Endodermal cell (in vitro differentiated cells): ENCODE results near the gene PRKAR1A. TPM values are rescaled to one million over a fixed set of nuclear protein-coding genes. Genes with fewer than 3 reads are reported as not detected.

Experiments used
- DNase-seq: peaks from one replicate; pipeline ENCODE4 v3.0.0-alpha.2; 2017
- H3K27ac ChIP-seq: 2 replicates; pipeline ENCODE4 v1.5.1; 2013; ENCODE audit warnings: mild to moderate bottlenecking, low read depth, low read length, moderate library complexity
- H3K27me3 ChIP-seq: 2 replicates; pipeline ENCODE4 v1.6.1; 2013; ENCODE audit warnings: mild to moderate bottlenecking, low read length, moderate library complexity; ENCODE audit not compliant: insufficient read depth, control insufficient read depth, poor library complexity, severe bottlenecking
- H3K36me3 ChIP-seq: 2 replicates; pipeline ENCODE4 v1.7.0; 2013; ENCODE audit warnings: mild to moderate bottlenecking, low read length, moderate library complexity; ENCODE audit not compliant: control insufficient read depth, insufficient read depth
- H3K4me1 ChIP-seq: one replicate; pipeline ENCODE4 v1.7.0; 2013; ENCODE audit warnings: low read length; ENCODE audit not compliant: control insufficient read depth, insufficient read depth
- H3K4me3 ChIP-seq: 2 replicates; pipeline ENCODE4 v1.5.1; 2013; ENCODE audit warnings: mild to moderate bottlenecking, low read length, moderate library complexity
- H3K9ac ChIP-seq: 2 replicates; pipeline ENCODE4 v1.6.1; 2013; ENCODE audit warnings: mild to moderate bottlenecking, low read length, moderate library complexity; ENCODE audit not compliant: poor library complexity, severe bottlenecking; ENCODE audit errors: extremely low read depth
- H3K9me3 ChIP-seq: 2 replicates; pipeline ENCODE4 v1.6.1; 2013; ENCODE audit warnings: mild to moderate bottlenecking, low read length, moderate library complexity; ENCODE audit not compliant: control insufficient read depth
- H3K27ac Mint-ChIP-seq: 2 replicates; pipeline ENCODE4 v1.8.0; 2020; ENCODE audit warnings: mixed read lengths
- H3K27me3 Mint-ChIP-seq: 2 replicates; pipeline ENCODE4 v1.8.0; 2021; ENCODE audit warnings: mild to moderate bottlenecking, mixed read lengths; ENCODE audit not compliant: insufficient read depth
- H3K36me3 Mint-ChIP-seq: 2 replicates; pipeline ENCODE4 v1.8.0; 2020; ENCODE audit warnings: low read depth, mixed read lengths
- H3K4me1 Mint-ChIP-seq: 2 replicates; pipeline ENCODE4 v1.8.0; 2020; ENCODE audit warnings: mixed read lengths
- H3K4me3 Mint-ChIP-seq: 2 replicates; pipeline ENCODE4 v1.8.0; 2020; ENCODE audit warnings: mild to moderate bottlenecking, moderate library complexity, mixed read lengths
- H3K9me3 Mint-ChIP-seq: 2 replicates; pipeline ENCODE4 v1.8.0; 2020; ENCODE audit warnings: mild to moderate bottlenecking, mixed read lengths
- CTCF ChIP-seq: fragments of 200-600 bp; sonication (generic); conservative IDR thresholded peaks from 2 replicates; pipeline ENCODE4 v1.5.0; 2021; ENCODE audit warnings: antibody characterized with exemption, mild to moderate bottlenecking
- WGBS, 2 experiments: methylation state at CpG; one replicate each; pipeline versions ENCODE4 v1.1.5 to v1.1.7; 2013; ENCODE audit warnings: missing lambda C conversion rate in 2 of 2, mixed read lengths in 1 of 2; ENCODE audit not compliant: insufficient coverage in 1 of 2, insufficient read length in 1 of 2; 5-methylcytosine and 5-hydroxymethylcytosine counted together
- total RNA-seq, 2 donors: library from RNA; stranded (reverse); fragmentation: NEBNext Ultra II Directional in 1 of 2; extraction: Animal tissue kit (Norgen Biotek cat#: 25700) in 1 of 2; gene quantifications; 2 replicates in 1 of 2; 3 replicates in 1 of 2; pipeline ENCODE4 v1.2.1, GENCODE V29; 2021

PRKAR1A gene
- total RNA-seq, 2 donors from 2014 or later: 194 to 227 TPM

GRCh38 chr17:68519911-68520310, 7.7 kb downstream of the PRKAR1A start:
- peaks cover 27% of the 10 kb centered on the region for H3K4me1 Mint-ChIP-seq
- no peak overlapping the region for H3K4me3 Mint-ChIP-seq
- Histone ChIP-seq H3K4me1 (peaks cover 5% of the 10 kb centered on the region), H3K36me3 (peaks cover 94% of the 10 kb centered on the region), H3K9me3 (peaks cover 40% of the 10 kb centered on the region), H3K27me3 (no peaks in the 10 kb centered on the region), H3K9ac (no peak overlapping the region), H3K27ac (no peak overlapping the region), H3K4me3 (no peak overlapping the region)
- H3K36me3 Mint-ChIP-seq: peaks cover 82% of the 10 kb centered on the region
- TF ChIP-seq CTCF: no peak
- no peak overlapping the region for H3K27ac Mint-ChIP-seq
- H3K27me3 Mint-ChIP-seq: no peaks in the 10 kb centered on the region
- DNase-seq: peak; percentile 8
- peaks cover 31% of the 10 kb centered on the region for H3K9me3 Mint-ChIP-seq
- 94 to 100% methylated on average over 1 of the region's 1 CpG for WGBS, 2 experiments

- Mint-ChIP-seq H3K4me1 (peaks cover 42% of the 10 kb centered on the region), H3K27me3 (no peaks in the 10 kb centered on the region), H3K9me3 (peaks cover 20% of the 10 kb centered on the region), H3K36me3 (peaks cover 83% of the 10 kb centered on the region), H3K27ac (peak overlapping the region; percentile 64), H3K4me3 (no peak overlapping the region)
- peaks cover 5% of the 10 kb centered on the region for H3K4me1 ChIP-seq
- H3K36me3 ChIP-seq: peaks cover 94% of the 10 kb centered on the region
- H3K9ac ChIP-seq: no peak overlapping the region
- peaks cover 18% of the 10 kb centered on the region for H3K9me3 ChIP-seq
- TF ChIP-seq CTCF: no peak
- H3K27me3 ChIP-seq: no peaks in the 10 kb centered on the region
- H3K4me3 ChIP-seq: no peak overlapping the region
- DNase-seq: no peak
- no peak overlapping the region for H3K27ac ChIP-seq
Measured at GRCh38 chr17:68522266-68522665, 10.0 kb downstream of the PRKAR1A start.

- Mint-ChIP-seq H3K9me3 (no peaks in the 10 kb centered on the region), H3K27ac (no peak overlapping the region)
- 96% methylated on average over 3 of the region's 3 CpGs; no CpG with 5 or more reads in 1 of the 2 experiments for WGBS, 2 experiments
Measured at GRCh38 chr17:68526548-68526947, 14.3 kb downstream of the PRKAR1A start.

More at GRCh38 chr17:68526548-68526947, 14.3 kb downstream of the PRKAR1A start:
- Mint-ChIP-seq H3K36me3 (peaks cover 87% of the 10 kb centered on the region), H3K4me1 (peaks cover 48% of the 10 kb centered on the region), H3K27me3 (no peaks in the 10 kb centered on the region), H3K4me3 (no peak overlapping the region)
- TF ChIP-seq CTCF: no peak
- Histone ChIP-seq H3K9ac (no peak overlapping the region), H3K4me1 (peaks cover 5% of the 10 kb centered on the region), H3K4me3 (no peak overlapping the region), H3K9me3 (no peaks in the 10 kb centered on the region), H3K36me3 (peaks cover 99% of the 10 kb centered on the region), H3K27me3 (no peaks in the 10 kb centered on the region), H3K27ac (no peak overlapping the region)
- DNase-seq: no peak
